DMS153 (cell line): ENCODE measurements around the gene ADCYAP1R1.

Experiments used
- DNase-seq: peaks from one replicate; lab custom pipeline; 2025; lab: John Stamatoyannopoulos, UW

The ADCYAP1R1 gene

GRCh38 chr7:31043051-31043471 is 9.0 kb upstream of the ADCYAP1R1 start:
- no peak for DNase-seq

GRCh38 chr7:31044529-31044928 is 7.6 kb upstream of the ADCYAP1R1 start:
- no peak for DNase-seq

GRCh38 chr7:31046723-31047122 is 5.4 kb upstream of the ADCYAP1R1 start:
- DNase-seq: no peak

DNA sequence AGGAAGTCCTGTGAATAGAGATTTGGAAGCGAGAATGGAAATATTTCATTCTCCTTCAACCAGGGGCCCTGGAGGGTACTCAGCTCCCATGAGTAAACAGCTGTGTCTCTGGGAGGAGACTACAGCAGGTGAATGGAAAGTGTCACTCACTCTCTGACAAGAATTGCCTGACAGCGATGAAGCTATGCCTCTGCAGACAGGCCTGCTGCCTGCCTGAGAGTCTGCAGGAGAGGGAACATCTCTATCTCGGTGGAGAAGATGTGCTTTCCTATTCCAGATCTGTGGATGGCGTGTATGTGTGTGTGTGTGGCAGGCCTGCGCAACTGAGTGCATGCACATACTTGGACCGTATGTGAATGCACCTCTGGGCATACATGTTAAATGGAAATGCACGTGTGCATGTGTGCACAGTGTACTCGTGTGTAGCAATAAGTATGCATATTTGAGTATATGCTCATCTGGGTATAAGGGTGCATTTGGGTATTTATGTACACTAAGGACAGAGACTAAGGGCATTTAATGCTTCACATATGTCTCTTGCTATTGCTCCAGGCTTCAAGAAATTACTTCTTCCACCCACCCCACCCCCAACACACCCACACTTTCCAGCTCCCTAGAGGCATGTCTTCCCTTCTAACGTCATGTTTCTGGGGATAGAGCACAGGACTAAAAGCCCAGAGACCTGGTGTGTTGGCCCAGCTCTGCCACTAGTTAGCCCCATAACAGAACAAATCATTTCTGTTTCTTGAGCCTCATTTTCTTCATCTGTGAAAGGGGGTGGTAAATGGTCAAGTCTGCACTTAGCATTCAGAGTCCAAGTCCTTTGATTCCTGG is 4.6 kb upstream of the ADCYAP1R1 start:
- DNase-seq: no peak

GRCh38 chr7:31049005-31049765 is 2.9 kb upstream of the ADCYAP1R1 start:
- no peak for DNase-seq

DNA sequence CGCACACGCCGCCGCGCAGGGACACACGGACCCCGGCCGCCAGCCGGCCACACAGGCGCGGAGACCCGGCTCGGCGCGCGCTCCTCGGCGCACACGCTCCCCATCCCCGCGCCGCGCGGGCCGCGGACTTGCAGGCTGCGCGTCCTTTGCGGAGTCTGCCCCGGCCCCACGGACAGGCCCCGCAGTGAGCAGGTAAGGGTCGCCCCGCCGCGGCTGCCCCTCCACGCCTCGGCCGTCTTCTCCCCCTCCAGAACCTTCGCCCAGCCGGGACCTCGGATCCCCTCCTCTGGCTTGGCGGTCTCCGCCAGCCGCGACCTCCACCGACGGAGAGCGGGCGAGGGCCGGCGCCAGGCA is 356 bp downstream of the ADCYAP1R1 start:
- no peak for DNase-seq

GRCh38 chr7:31052841-31053601 is 913 bp downstream of the ADCYAP1R1 start:
- DNase-seq: no peak

- DNase-seq: no peak
Observed at GRCh38 chr7:31053986-31054385, 1.9 kb downstream of the ADCYAP1R1 start.

- DNase-seq: no peak
Observed at GRCh38 chr7:31054608-31055278, 2.6 kb downstream of the ADCYAP1R1 start.

- no peak for DNase-seq
Observed at GRCh38 chr7:31055471-31055870, 3.4 kb downstream of the ADCYAP1R1 start.

GRCh38 chr7:31056775-31057346 is 4.8 kb downstream of the ADCYAP1R1 start:
- peak; percentile 29 for DNase-seq

- no peak for DNase-seq
Observed at GRCh38 chr7:31058122-31058521, 6.0 kb downstream of the ADCYAP1R1 start.

DNA sequence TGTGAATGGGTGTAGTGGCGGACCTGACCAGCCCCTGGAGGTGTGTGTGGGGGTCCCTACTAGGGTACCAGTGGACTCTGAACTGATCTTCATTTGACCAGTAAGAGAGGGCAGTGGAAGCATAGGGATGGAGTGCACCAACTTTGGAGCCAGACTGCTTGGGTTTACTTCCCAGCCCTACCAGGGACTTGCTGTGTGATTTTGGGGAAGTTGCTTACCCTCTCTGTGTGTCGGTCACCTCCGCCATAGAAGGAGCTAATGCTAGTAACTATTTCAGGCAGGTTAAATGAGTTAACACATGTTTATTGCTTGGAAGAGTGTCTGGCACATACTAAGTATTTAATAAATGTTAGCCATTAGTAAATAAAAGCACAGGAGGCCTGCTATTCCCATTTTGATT is 6.6 kb downstream of the ADCYAP1R1 start:
- DNase-seq: no peak

DNA sequence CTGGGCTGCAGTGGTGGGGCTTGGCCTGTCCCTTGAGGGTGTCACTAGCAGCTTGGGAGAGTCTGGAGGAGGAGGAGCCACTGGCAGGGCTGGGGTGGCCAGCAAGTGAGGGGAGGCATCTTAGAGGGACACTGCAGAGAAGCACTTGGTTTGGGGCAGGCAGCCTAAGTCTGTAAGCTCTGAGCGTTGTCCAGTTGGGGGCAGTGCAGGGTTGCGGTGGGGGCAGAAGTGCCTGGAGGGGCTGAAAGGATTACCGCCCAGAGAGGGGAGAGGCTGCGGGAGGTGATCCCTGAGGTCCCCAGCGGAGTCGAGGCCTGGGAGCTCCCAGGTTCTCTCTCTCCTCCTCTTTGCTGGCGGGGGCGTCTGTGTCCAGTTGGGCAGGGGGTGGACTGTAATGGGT is 7.4 kb downstream of the ADCYAP1R1 start:
- no peak for DNase-seq

DNA sequence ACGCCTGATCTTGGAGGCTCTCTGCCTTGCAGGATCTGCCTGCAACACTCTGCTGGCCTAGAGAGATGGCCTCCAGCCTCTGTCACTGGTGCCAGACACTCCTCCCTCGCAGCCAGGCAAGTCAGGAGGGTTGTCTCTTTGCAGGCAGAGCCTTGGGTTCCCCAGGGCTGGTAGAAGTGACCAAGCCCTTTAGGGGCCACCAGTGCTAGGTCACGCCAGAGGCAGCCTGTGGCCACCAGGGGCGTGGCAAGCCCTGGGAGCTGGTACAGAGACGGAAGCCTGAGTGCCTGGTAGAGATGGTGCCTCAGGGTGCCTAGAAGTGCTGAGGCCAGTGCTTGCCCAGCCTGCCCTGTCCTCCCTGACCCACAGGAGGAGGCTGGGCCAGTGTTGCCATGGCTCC is 9.1 kb downstream of the ADCYAP1R1 start:
- no peak for DNase-seq

DNA sequence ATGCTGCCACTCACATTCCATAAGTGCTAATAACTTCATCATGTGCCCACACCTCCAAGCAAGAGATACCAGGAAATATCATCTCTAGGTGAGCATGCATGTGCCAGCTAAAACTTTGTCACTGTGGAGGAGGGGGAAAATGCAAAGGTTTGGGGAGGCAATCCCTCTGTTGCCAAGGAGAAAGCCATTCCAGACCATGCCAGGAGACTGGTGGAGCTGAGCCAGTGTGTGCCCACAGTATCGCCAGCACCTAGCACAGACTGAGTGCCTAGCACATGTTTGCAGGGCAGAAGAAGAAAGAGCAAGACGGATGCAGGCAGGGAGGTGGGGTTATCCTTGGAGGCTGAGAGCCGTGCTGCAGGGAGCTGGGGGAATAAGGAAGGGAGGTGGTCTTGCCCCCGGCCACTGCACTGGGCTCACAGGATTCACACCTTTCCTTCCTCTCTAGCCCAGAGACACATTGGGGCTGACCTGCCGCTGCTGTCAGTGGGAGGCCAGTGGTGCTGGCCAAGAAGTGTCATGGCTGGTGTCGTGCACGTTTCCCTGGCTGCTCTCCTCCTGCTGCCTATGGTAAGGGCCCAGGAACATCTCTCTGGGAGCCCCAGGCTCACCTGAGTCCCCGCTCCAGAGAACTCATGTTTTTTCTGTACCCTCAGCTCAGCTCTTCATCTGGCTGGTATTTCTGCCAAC is 10.8 kb downstream of the ADCYAP1R1 start:
- no peak for DNase-seq

DNA sequence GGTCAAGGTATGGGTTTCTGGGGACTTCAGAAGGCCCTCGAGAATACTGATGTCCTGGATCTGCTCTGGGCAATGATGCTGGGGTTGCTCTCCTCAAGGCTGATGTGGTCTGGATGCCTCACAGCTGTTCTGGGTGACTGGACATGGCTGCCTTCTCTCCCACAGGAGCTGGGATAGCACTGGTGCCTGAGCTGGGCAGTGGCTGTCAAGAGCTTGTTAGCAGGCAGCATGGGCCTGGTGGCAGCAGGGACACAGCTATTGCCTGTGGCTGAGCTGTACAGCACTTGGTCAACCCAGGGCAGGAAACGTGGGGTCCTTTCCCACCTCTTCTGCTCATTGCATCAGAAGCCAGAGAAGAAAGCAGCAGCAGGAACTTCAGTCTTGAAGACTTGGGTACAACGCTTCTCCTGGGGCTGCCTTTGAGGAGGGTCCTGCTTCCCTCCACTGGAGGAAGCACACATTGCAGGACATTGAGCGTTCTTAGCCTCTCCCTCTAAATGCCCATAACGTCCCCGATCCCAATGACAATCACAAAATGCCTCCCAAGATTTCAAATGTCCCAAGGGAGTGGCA is 13.0 kb downstream of the ADCYAP1R1 start:
- DNase-seq: no peak

DNA sequence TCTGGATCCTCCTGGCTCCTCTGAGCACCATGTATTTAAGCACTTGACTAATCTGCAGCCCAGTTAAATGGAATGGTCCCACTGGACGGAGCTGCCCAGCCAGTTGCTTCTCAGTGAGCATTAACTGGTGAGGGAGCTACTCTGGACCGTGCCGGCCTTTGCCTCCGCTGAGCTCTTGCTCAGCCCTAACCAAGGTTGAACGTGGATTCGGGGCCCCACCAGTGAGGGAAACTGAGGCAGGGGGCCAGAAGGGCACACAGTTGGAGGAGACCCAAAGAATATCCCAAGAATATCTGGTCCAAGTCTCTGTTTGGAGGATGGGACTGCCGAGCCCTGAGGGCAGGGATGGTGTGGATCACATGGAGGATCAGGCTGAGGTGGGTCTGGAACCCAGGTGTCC is 13.7 kb downstream of the ADCYAP1R1 start:
- no peak for DNase-seq

DNA sequence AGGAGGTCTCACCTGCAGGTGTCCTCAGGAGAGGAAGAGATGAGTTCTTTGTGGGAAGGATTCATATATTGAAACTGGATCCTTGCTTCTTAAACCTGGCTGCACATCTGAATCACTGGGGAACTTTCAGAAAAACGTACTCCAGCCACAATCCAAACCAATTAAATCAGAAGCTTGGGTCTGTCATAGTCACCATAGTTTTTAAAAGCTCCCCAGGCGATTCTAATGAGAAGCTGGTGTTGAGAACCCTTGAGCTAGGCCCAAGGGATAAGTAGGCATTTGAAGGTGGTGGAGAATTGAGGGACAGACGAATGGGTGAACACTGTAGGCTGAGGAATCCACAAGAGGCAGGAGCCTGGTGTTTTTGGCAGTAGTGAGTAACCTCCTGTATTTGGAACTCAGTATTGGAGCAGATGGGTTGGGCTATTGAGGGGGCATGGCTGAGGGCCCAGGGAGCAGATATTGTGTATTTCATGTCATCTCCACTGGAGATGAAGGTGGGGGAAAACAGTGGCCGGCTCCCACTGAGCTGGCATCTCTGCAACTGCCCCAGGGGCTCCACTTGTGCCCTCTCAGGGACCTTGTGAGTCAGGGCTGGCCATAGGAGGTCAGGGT is 14.5 kb downstream of the ADCYAP1R1 start:
- no peak for DNase-seq

DNA sequence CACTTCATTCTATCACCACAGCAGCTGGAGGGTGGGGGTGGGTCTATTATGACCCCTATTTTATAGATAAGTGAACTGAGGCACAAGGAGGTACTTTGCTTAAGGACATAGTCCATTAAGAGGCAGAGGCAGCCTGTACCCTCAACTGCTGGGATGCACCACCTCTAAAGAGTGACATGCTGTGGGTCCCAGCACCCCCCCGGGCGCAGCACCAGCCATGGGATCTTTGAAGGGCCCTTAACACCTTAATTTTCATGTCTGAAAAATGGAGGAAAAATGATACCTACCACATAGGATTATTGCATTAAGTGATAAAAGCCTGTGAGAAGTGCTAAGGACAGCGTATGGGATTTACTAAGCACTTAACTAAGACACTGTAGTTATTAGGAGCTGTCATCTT is 15.4 kb downstream of the ADCYAP1R1 start:
- no peak for DNase-seq
